H1 (cell line): ENCODE measurements around the gene SELENOI. TPM values are rescaled to one million over a fixed set of nuclear protein-coding genes. Genes with fewer than 3 reads are reported as not detected.

ENCODE experiments used
- CTCF ChIA-PET: fragments of 300-600 bp; sonication (Branson Sonifier 250); formaldehyde crosslinking; loops from one replicate; lab custom pipeline; 2021; ENCODE audit not compliant: partially characterized antibody; lab: Charles Lee
- POLR2A ChIA-PET: fragments of 300-600 bp; sonication (Branson Sonifier 250); formaldehyde crosslinking; loops from one replicate; lab custom pipeline; 2021; ENCODE audit warnings: inconsistent platforms; ENCODE audit not compliant: partially characterized antibody; lab: Charles Lee
- DNase-seq, 2 experiments: peaks; one replicate each; pipeline versions ENCODE4 v3.0.0 to v3.0.0-alpha.2; 2010 to 2022; ENCODE audit warnings: low spot score in 2 of 2, low read depth in 1 of 2, mixed read lengths in 1 of 2
- FAIRE-seq: peaks from 2 replicates; lab custom pipeline; 2011; peaks lifted over from hg19 to GRCh38; lab: Jason Lieb, UNC
- H2AFZ ChIP-seq: 2 replicates; pipeline ENCODE4 v1.8.1; 2012; ENCODE audit warnings: low read length, inconsistent platforms
- H2AK5ac ChIP-seq: 2 replicates; pipeline ENCODE4 v1.6.1; 2013; ENCODE audit warnings: low read depth, low read length
- H2BK120ac ChIP-seq: replicated peaks from 2 replicates; pipeline ENCODE3; 2013; ENCODE audit warnings: low read depth, low read length, inconsistent platforms
- H2BK12ac ChIP-seq: 2 replicates; pipeline ENCODE4 v1.6.1; 2013; ENCODE audit warnings: low read depth, low read length
- H2BK15ac ChIP-seq: 2 replicates; pipeline ENCODE4 v1.6.1; 2013; ENCODE audit warnings: low read length
- H2BK20ac ChIP-seq: 2 replicates; pipeline ENCODE4 v1.6.1; 2013; ENCODE audit warnings: low read length
- H2BK5ac ChIP-seq: 2 replicates; pipeline ENCODE4 v1.6.1; 2013; ENCODE audit warnings: low read depth, low read length
- H3K14ac ChIP-seq: 2 replicates; pipeline ENCODE4 v1.6.1; 2013; ENCODE audit warnings: inconsistent platforms; ENCODE audit not compliant: insufficient read length
- H3K18ac ChIP-seq: 2 replicates; pipeline ENCODE4 v1.6.1; 2013; ENCODE audit warnings: low read length; ENCODE audit errors: extremely low read depth
- H3K23ac ChIP-seq: 2 replicates; pipeline ENCODE4 v1.6.1; 2013; ENCODE audit warnings: inconsistent platforms; ENCODE audit not compliant: insufficient read length
- H3K23me2 ChIP-seq: 2 replicates; pipeline ENCODE4 v1.6.1; 2013; ENCODE audit warnings: low read depth, low read length
- H3K27ac ChIP-seq: 2 replicates; pipeline ENCODE4 v1.6.1; 2011; ENCODE audit warnings: low read depth, low read length, inconsistent platforms
- H3K27me3 ChIP-seq, 4 experiments: replicated peaks in 1 of 4; 1 replicate in 1 of 4; 2 replicates in 3 of 4; pipeline versions ENCODE4 v1.6.1 to v1.8.1; 2011 to 2013; ENCODE audit warnings: low read length in 3 of 4, mild to moderate bottlenecking in 3 of 4, inconsistent platforms in 2 of 4, mixed read lengths in 2 of 4, moderate library complexity in 1 of 4; ENCODE audit not compliant: control insufficient read depth in 3 of 4, insufficient read depth in 3 of 4; ENCODE audit errors: extremely low read depth in 1 of 4
- H3K36me3 ChIP-seq, 4 experiments: 2 replicates each; pipeline versions ENCODE4 v1.6.1 to v1.8.1; 2011 to 2013; ENCODE audit warnings: mild to moderate bottlenecking in 4 of 4, low read length in 3 of 4, moderate library complexity in 2 of 4, control low read depth in 1 of 4, inconsistent platforms in 1 of 4; ENCODE audit not compliant: insufficient read depth in 4 of 4, control insufficient read depth in 2 of 4
- H3K4ac ChIP-seq: replicated peaks from 2 replicates; pipeline ENCODE3; 2013; ENCODE audit warnings: low read length, low read depth, mixed read lengths, inconsistent platforms; ENCODE audit not compliant: insufficient read length
- H3K4me1 ChIP-seq, 4 experiments: replicated peaks in 1 of 4; 1 replicate in 1 of 4; 2 replicates in 3 of 4; pipeline versions ENCODE4 v1.6.1 to v1.8.1; 2011 to 2013; ENCODE audit warnings: low read length in 3 of 4, inconsistent platforms in 2 of 4, mixed read lengths in 1 of 4; ENCODE audit not compliant: insufficient read depth in 4 of 4, control insufficient read depth in 3 of 4
- H3K4me2 ChIP-seq, 2 experiments: 2 replicates each; pipeline versions ENCODE4 v1.6.1 to v1.8.1; 2011 to 2013; ENCODE audit warnings: low read depth in 2 of 2, low read length in 2 of 2, control low read depth in 1 of 2, inconsistent platforms in 1 of 2, mild to moderate bottlenecking in 1 of 2; ENCODE audit not compliant: insufficient read depth in 1 of 2
- H3K4me3 ChIP-seq, 4 experiments: fragments of 200-600, 300-600 bp in 1 of 4; sonication (generic), shearing (Covaris generic), sonication (Bioruptor Twin) in 1 of 4; 2 replicates each; pipeline versions ENCODE4 v1.5.1 to v1.8.1; 2011 to 2016; ENCODE audit warnings: low read length in 4 of 4, low read depth in 3 of 4, control low read depth in 2 of 4, inconsistent platforms in 2 of 4, mild to moderate bottlenecking in 2 of 4, mixed read lengths in 1 of 4, moderate library complexity in 1 of 4; ENCODE audit not compliant: insufficient read depth in 2 of 4; ENCODE audit errors: extremely low read depth in 1 of 4
- H3K56ac ChIP-seq: replicated peaks from 2 replicates; pipeline ENCODE3; 2013; ENCODE audit warnings: low read depth, mild to moderate bottlenecking, mixed read lengths, low read length, inconsistent platforms; ENCODE audit not compliant: insufficient read length
- H3K79me1 ChIP-seq: 2 replicates; pipeline ENCODE4 v1.6.1; 2013; ENCODE audit warnings: low read depth, low read length, control low read depth
- H3K79me2 ChIP-seq, 2 experiments: 2 replicates each; pipeline versions ENCODE4 v1.6.1 to v1.8.1; 2012 to 2013; ENCODE audit warnings: low read length in 2 of 2, mild to moderate bottlenecking in 2 of 2, inconsistent platforms in 1 of 2; ENCODE audit not compliant: insufficient read depth in 2 of 2, control insufficient read depth in 1 of 2
- H3K9ac ChIP-seq, 4 experiments: replicated peaks in 1 of 4; 1 replicate in 1 of 4; 2 replicates in 3 of 4; pipeline versions ENCODE4 v1.6.1 to v1.8.1; 2011 to 2013; ENCODE audit warnings: low read depth in 3 of 4, low read length in 3 of 4, control low read depth in 2 of 4, mild to moderate bottlenecking in 2 of 4, moderate library complexity in 2 of 4, inconsistent platforms in 1 of 4; ENCODE audit errors: extremely low read depth in 1 of 4
- H3K9me3 ChIP-seq, 2 experiments: 2 replicates each; pipeline versions ENCODE4 v1.6.1 to v1.8.1; 2012 to 2013; ENCODE audit warnings: mild to moderate bottlenecking in 2 of 2, moderate library complexity in 2 of 2, control low read depth in 1 of 2, inconsistent platforms in 1 of 2, low read depth in 1 of 2, low read length in 1 of 2, mixed read lengths in 1 of 2; ENCODE audit not compliant: insufficient read depth in 2 of 2
- H4K20me1 ChIP-seq, 2 experiments: replicated peaks in 1 of 2; 2 replicates each; pipeline versions ENCODE3 to v1.8.1; 2011 to 2013; ENCODE audit warnings: inconsistent platforms in 2 of 2, low read length in 2 of 2, mild to moderate bottlenecking in 1 of 2; ENCODE audit not compliant: insufficient read depth in 2 of 2, control insufficient read depth in 1 of 2
- H4K5ac ChIP-seq: 2 replicates; pipeline ENCODE4 v1.6.1; 2013; ENCODE audit warnings: low read length, low read depth, mixed read lengths, inconsistent platforms; ENCODE audit not compliant: insufficient read length
- H4K8ac ChIP-seq: 2 replicates; pipeline ENCODE4 v1.8.0; 2013; ENCODE audit warnings: mild to moderate bottlenecking, moderate library complexity, low read length, inconsistent platforms; ENCODE audit not compliant: insufficient read depth; ENCODE audit errors: extremely low read depth
- H4K91ac ChIP-seq: replicated peaks from 2 replicates; pipeline ENCODE3; 2013; ENCODE audit warnings: low read length, mixed read lengths, inconsistent platforms; ENCODE audit not compliant: insufficient read length
- HDAC6 ChIP-seq: IDR thresholded peaks from one replicate; pipeline ENCODE4 v1.7.1; 2012; ENCODE audit warnings: low read depth, mild to moderate bottlenecking, inconsistent platforms, low read length, moderate library complexity
- KDM4A ChIP-seq: IDR thresholded peaks from one replicate; pipeline ENCODE4 v1.7.1; 2012; ENCODE audit warnings: low read depth, mild to moderate bottlenecking, moderate library complexity, low read length, inconsistent platforms; ENCODE audit not compliant: severe bottlenecking
- TEAD4 ChIP-seq: IDR thresholded peaks from 2 replicates; pipeline ENCODE4 v1.6.1; 2012; ENCODE audit warnings: low read depth, low read length, inconsistent platforms, mixed read lengths
- YY1 ChIP-seq: IDR thresholded peaks from 2 replicates; pipeline ENCODE4 v1.6.1; 2011; ENCODE audit warnings: low read depth, mild to moderate bottlenecking, low read length
- WGBS, 2 experiments: shearing (Covaris generic) in 1 of 2; methylation state at CpG; one replicate each; pipeline versions ENCODE4 v1.1.6 to v1.1.7; 2013 to 2015; ENCODE audit warnings: low lambda C conversion rate in 2 of 2, mixed read lengths in 2 of 2, inconsistent platforms in 1 of 2, low coverage in 1 of 2, missing lambda C conversion rate in 1 of 2; ENCODE audit not compliant: insufficient replicate concordance in 2 of 2, insufficient coverage in 1 of 2, insufficient read length in 1 of 2; ENCODE audit errors: extremely low coverage in 1 of 2, missing lambda C conversion rate in 1 of 2; 5-methylcytosine and 5-hydroxymethylcytosine counted together
- polyA plus RNA-seq, 7 experiments: library from polyadenylated mRNA; depleted of rRNA in 3 of 7; stranded (reverse) in 5 of 7; unstranded in 2 of 7; fragments of >200 nt in 5 of 7; fragments of 200-250 nt in 2 of 7; gene quantifications; 1 replicate in 5 of 7; 2 replicates in 1 of 7; 4 replicates in 1 of 7; pipeline versions ENCODE4 v1.2.1 to v1.2.3, GENCODE V29; 2011 to 2013; ENCODE audit warnings: missing spikeins in 2 of 7, mixed read lengths in 2 of 7
- total RNA-seq: library from RNA; stranded (reverse); fragmentation: NEBNext Ultra II Directional; extraction: Animal tissue kit (Norgen Biotek cat#: 25700); gene quantifications from 2 replicates; pipeline ENCODE4 v1.2.1, GENCODE V29; 2021

SELENOI gene
- total and polyA plus RNA-seq, 2 of the 8 experiments (the other 6 are each of a cell fraction or from before 2014, with no cell fraction given) = 15.9 to 63.8 TPM

- ChIA-PET POLR2A (no interaction called here), CTCF (no interaction called here)
- H3K14ac ChIP-seq = no peak overlapping the region
- H3K9me3 ChIP-seq = no peaks in the 10 kb centered on the region
- H2AFZ ChIP-seq = no peak overlapping the region
- no peak overlapping the region for H3K9ac ChIP-seq
- peaks cover 0 to 7% of the 10 kb centered on the region in 2 experiments for H4K20me1 ChIP-seq
- no peak overlapping the region for H4K91ac ChIP-seq
- DNase-seq (no peak), FAIRE-seq (no peak)
- no peak overlapping the region for H3K4me2 ChIP-seq
- no peak overlapping the region for H3K27ac ChIP-seq
- no peak overlapping the region for H3K4me3 ChIP-seq
- no peak overlapping the region for H4K8ac ChIP-seq
- H2BK5ac ChIP-seq = no peak overlapping the region
- no peak overlapping the region for H3K23ac ChIP-seq
- peaks cover 0 to 32% of the 10 kb centered on the region in 2 experiments; a peak in 3 of 4 replicates for H3K79me2 ChIP-seq
- H2BK15ac ChIP-seq = no peak overlapping the region
- no peaks in the 10 kb centered on the region for H3K23me2 ChIP-seq
- no peak overlapping the region for H2BK12ac ChIP-seq
- peaks cover 0 to 17% (median 10%) of the 10 kb centered on the region in 4 experiments; a peak in 6 of 8 replicates for H3K36me3 ChIP-seq
- H3K18ac ChIP-seq = no peak overlapping the region
- no peak overlapping the region for H2BK20ac ChIP-seq
- no peaks in the 10 kb centered on the region for H3K4me1 ChIP-seq
- H3K27me3 ChIP-seq = no peaks in the 10 kb centered on the region
- H3K4ac ChIP-seq = no peak overlapping the region
- no peak overlapping the region for H2BK120ac ChIP-seq
- H3K79me1 ChIP-seq = peaks cover 3% of the 10 kb centered on the region; the same call in 1 of the 2 replicates
- H3K56ac ChIP-seq = no peak overlapping the region
- 90 to 100% methylated on average over 1 to 4 of the region's 4 CpGs for WGBS, 2 experiments
- TF ChIP-seq YY1 = no peak
- no peak for TF ChIP-seq KDM4A
- TF ChIP-seq TEAD4 = no peak
- no peak for TF ChIP-seq HDAC6
- no peak overlapping the region for H4K5ac ChIP-seq
- H2AK5ac ChIP-seq = no peak overlapping the region
Observed at GRCh38 chr2:26364669-26365068, 18.7 kb downstream of the SELENOI start.
